ENCODE measurements around the gene BTN1A1.
"Not testable (repeated sequence)": the region's sequence is repeated elsewhere in the genome, so short reads cannot be mapped to it uniquely, and the experiment has no call there.

BTN1A1 gene

GRCh38 chr6:26475823-26476729 lies 24.0 kb upstream of the BTN1A1 start:
- peak; percentile 27 for DNase-seq

GRCh38 chr6:26476896-26477295 lies 23.2 kb upstream of the BTN1A1 start:
- no peak for DNase-seq

- no peak for DNase-seq
Measured at GRCh38 chr6:26477426-26477825, 22.7 kb upstream of the BTN1A1 start.

- DNase-seq, result no peak
Measured at GRCh38 chr6:26478100-26478984, 21.8 kb upstream of the BTN1A1 start.

- DNase-seq, result no peak
Measured at GRCh38 chr6:26478985-26479278, 21.2 kb upstream of the BTN1A1 start.

GRCh38 chr6:26482338-26482737 lies 17.8 kb upstream of the BTN1A1 start:
- DNase-seq, result no peak

GRCh38 chr6:26483727-26484126 lies 16.4 kb upstream of the BTN1A1 start:
- DNase-seq, result no peak

- DNase-seq, result no peak
Measured at GRCh38 chr6:26484161-26484560, 15.9 kb upstream of the BTN1A1 start.

GRCh38 chr6:26485112-26485780 lies 14.9 kb upstream of the BTN1A1 start:
- no peak for DNase-seq

- no peak for DNase-seq
Measured at GRCh38 chr6:26486358-26486757, 13.7 kb upstream of the BTN1A1 start.

- no peak for DNase-seq
Measured at GRCh38 chr6:26487466-26487865, 12.6 kb upstream of the BTN1A1 start.

GRCh38 chr6:26489996-26490964 lies 9.8 kb upstream of the BTN1A1 start:
- no peak for DNase-seq

GRCh38 chr6:26491604-26492003 lies 8.5 kb upstream of the BTN1A1 start:
- no peak for DNase-seq

- DNase-seq, result peak; percentile 41
Measured at GRCh38 chr6:26493258-26493657, 6.8 kb upstream of the BTN1A1 start.

GRCh38 chr6:26494117-26494516 lies 6.0 kb upstream of the BTN1A1 start:
- DNase-seq, result no peak

- no peak for DNase-seq
Measured at GRCh38 chr6:26495281-26495680, 4.8 kb upstream of the BTN1A1 start.

- no peak for DNase-seq
Measured at GRCh38 chr6:26497610-26498009, 2.5 kb upstream of the BTN1A1 start.

GRCh38 chr6:26501482-26501986 lies 1.4 kb downstream of the BTN1A1 start:
- DNase-seq, result peak; percentile 31

- no peak for DNase-seq
Measured at GRCh38 chr6:26502165-26502564, 2.1 kb downstream of the BTN1A1 start.

GRCh38 chr6:26502626-26503025 lies 2.5 kb downstream of the BTN1A1 start:
- no peak for DNase-seq

- no peak for DNase-seq
Measured at GRCh38 chr6:26507658-26508057, 7.6 kb downstream of the BTN1A1 start.

GRCh38 chr6:26511033-26511432 lies 10.9 kb downstream of the BTN1A1 start:
- DNase-seq, result not testable (repeated sequence)
